IPS-15b (cell line): ENCODE measurements around the gene ERC2.

Experiments used
- H3K27me3 ChIP-seq: one replicate; pipeline ENCODE4 v1.6.1; 2013; ENCODE audit warnings: low read length; ENCODE audit not compliant: control insufficient read depth, insufficient read depth
- H3K36me3 ChIP-seq: one replicate; pipeline ENCODE4 v1.6.1; 2013; ENCODE audit warnings: low read length; ENCODE audit not compliant: control insufficient read depth, insufficient read depth
- H3K4me1 ChIP-seq: one replicate; pipeline ENCODE4 v1.6.1; 2013; ENCODE audit warnings: mild to moderate bottlenecking, low read length; ENCODE audit not compliant: control insufficient read depth, insufficient read depth
- H3K4me3 ChIP-seq: one replicate; pipeline ENCODE4 v1.5.1; 2013; ENCODE audit warnings: low read depth, low read length
- H3K9ac ChIP-seq: one replicate; pipeline ENCODE4 v1.6.1; 2013; ENCODE audit warnings: low read depth, mild to moderate bottlenecking, low read length
- H3K9me3 ChIP-seq: one replicate; pipeline ENCODE4 v1.6.1; 2013; ENCODE audit warnings: mild to moderate bottlenecking, low read length; ENCODE audit not compliant: control insufficient read depth, insufficient read depth

ERC2 gene

GRCh38 chr3:55904716-55905115 is 563.6 kb downstream of the ERC2 start:
- Histone ChIP-seq H3K4me3 (no peak overlapping the region), H3K4me1 (no peaks in the 10 kb centered on the region), H3K36me3 (no peaks in the 10 kb centered on the region), H3K9ac (no peak overlapping the region), H3K9me3 (no peaks in the 10 kb centered on the region), H3K27me3 (no peaks in the 10 kb centered on the region)

GRCh38 chr3:55903680-55904079 is 564.6 kb downstream of the ERC2 start:
- Histone ChIP-seq H3K4me3 (no peak overlapping the region), H3K4me1 (no peaks in the 10 kb centered on the region), H3K36me3 (no peaks in the 10 kb centered on the region), H3K9me3 (no peaks in the 10 kb centered on the region), H3K9ac (no peak overlapping the region), H3K27me3 (no peaks in the 10 kb centered on the region)

GRCh38 chr3:55902221-55902900 is 565.9 kb downstream of the ERC2 start:
- Histone ChIP-seq H3K4me1 (no peaks in the 10 kb centered on the region), H3K9me3 (no peaks in the 10 kb centered on the region), H3K9ac (no peak overlapping the region), H3K36me3 (no peaks in the 10 kb centered on the region), H3K4me3 (no peak overlapping the region), H3K27me3 (no peaks in the 10 kb centered on the region)

- no peak overlapping the region for H3K9ac ChIP-seq
- H3K4me3 ChIP-seq: no peak overlapping the region
- H3K36me3 ChIP-seq: no peaks in the 10 kb centered on the region
- no peaks in the 10 kb centered on the region for H3K9me3 ChIP-seq
- H3K27me3 ChIP-seq: no peaks in the 10 kb centered on the region
- H3K4me1 ChIP-seq: no peaks in the 10 kb centered on the region
These were observed 568.4 kb downstream of the ERC2 start for GRCh38 chr3:55899887-55900286.

GRCh38 chr3:55897573-55898224 is 570.6 kb downstream of the ERC2 start:
- no peak overlapping the region for H3K9ac ChIP-seq
- no peaks in the 10 kb centered on the region for H3K9me3 ChIP-seq
- no peaks in the 10 kb centered on the region for H3K27me3 ChIP-seq
- H3K4me3 ChIP-seq: no peak overlapping the region
- H3K36me3 ChIP-seq: no peaks in the 10 kb centered on the region
- no peaks in the 10 kb centered on the region for H3K4me1 ChIP-seq

- H3K4me3 ChIP-seq: no peak overlapping the region
- H3K9ac ChIP-seq: no peak overlapping the region
- H3K9me3 ChIP-seq: no peaks in the 10 kb centered on the region
- H3K36me3 ChIP-seq: no peaks in the 10 kb centered on the region
- no peaks in the 10 kb centered on the region for H3K27me3 ChIP-seq
- H3K4me1 ChIP-seq: no peaks in the 10 kb centered on the region
These were observed 572.2 kb downstream of the ERC2 start for GRCh38 chr3:55895897-55896566.

GRCh38 chr3:55894605-55895004 is 573.7 kb downstream of the ERC2 start:
- Histone ChIP-seq H3K9ac (no peak overlapping the region), H3K4me1 (no peaks in the 10 kb centered on the region), H3K4me3 (no peak overlapping the region), H3K36me3 (no peaks in the 10 kb centered on the region), H3K9me3 (no peaks in the 10 kb centered on the region), H3K27me3 (no peaks in the 10 kb centered on the region)

- no peak overlapping the region for H3K9ac ChIP-seq
- H3K4me3 ChIP-seq: no peak overlapping the region
- no peaks in the 10 kb centered on the region for H3K36me3 ChIP-seq
- H3K9me3 ChIP-seq: no peaks in the 10 kb centered on the region
- H3K27me3 ChIP-seq: no peaks in the 10 kb centered on the region
- peaks cover 2% of the 10 kb centered on the region for H3K4me1 ChIP-seq
These were observed 575.1 kb downstream of the ERC2 start for GRCh38 chr3:55893045-55893664.

GRCh38 chr3:55891106-55891505 is 577.2 kb downstream of the ERC2 start:
- peaks cover 2% of the 10 kb centered on the region for H3K4me1 ChIP-seq
- no peaks in the 10 kb centered on the region for H3K36me3 ChIP-seq
- no peaks in the 10 kb centered on the region for H3K9me3 ChIP-seq
- no peak overlapping the region for H3K9ac ChIP-seq
- no peaks in the 10 kb centered on the region for H3K27me3 ChIP-seq
- no peak overlapping the region for H3K4me3 ChIP-seq

GRCh38 chr3:55888282-55888885 is 579.9 kb downstream of the ERC2 start:
- Histone ChIP-seq H3K27me3 (no peaks in the 10 kb centered on the region), H3K36me3 (no peaks in the 10 kb centered on the region), H3K9ac (no peak overlapping the region), H3K4me1 (peaks cover 2% of the 10 kb centered on the region), H3K9me3 (no peaks in the 10 kb centered on the region), H3K4me3 (no peak overlapping the region)

- Histone ChIP-seq H3K4me3 (no peak overlapping the region), H3K9ac (no peak overlapping the region), H3K9me3 (no peaks in the 10 kb centered on the region), H3K27me3 (no peaks in the 10 kb centered on the region), H3K4me1 (peaks cover 5% of the 10 kb centered on the region), H3K36me3 (no peaks in the 10 kb centered on the region)
These were observed 582.5 kb downstream of the ERC2 start for GRCh38 chr3:55885721-55886120.
